NOMO-1 treated with dmso at 0.1 percent for 144 hours (cell line): Measurements from ENCODE around the gene OR9Q2.
"Not testable (repeated sequence)": the region's sequence is repeated elsewhere in the genome, so short reads cannot be mapped to it uniquely, and the experiment has no call there.

Experiments used
- DNase-seq: peaks from one replicate; lab custom pipeline; 2025; ENCODE audit not compliant: unreplicated experiment; lab: John Stamatoyannopoulos, UW

OR9Q2 gene, protein sequence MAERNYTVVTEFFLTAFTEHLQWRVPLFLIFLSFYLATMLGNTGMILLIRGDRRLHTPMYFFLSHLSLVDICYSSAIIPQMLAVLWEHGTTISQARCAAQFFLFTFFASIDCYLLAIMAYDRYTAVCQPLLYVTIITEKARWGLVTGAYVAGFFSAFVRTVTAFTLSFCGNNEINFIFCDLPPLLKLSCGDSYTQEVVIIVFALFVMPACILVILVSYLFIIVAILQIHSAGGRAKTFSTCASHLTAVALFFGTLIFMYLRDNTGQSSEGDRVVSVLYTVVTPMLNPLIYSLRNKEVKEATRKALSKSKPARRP

DNA sequence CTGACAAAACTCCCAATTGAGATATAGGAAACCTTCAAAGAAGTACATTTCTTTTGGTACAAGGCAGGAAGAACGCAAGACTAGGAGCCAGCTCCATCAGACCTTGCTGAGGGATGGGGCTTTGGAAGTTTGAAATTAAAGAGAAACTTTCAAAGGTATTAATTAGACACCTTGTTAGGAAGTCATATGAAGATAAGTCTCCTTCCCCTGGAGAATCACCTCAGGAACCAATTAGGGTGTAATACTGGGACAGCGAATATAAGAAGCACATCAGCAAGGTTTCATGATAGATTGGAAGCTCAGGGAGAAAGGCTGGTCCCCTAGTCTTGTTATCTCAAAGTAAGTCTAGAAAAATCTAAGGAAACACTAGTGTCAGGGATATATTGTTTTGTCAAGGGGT is at the start of gene OR9Q2:
OR9Q2 (plus strand) TSS at position 301 of the 400 bp plus-strand sequence. CDS start 1,421 bp downstream, outside the sequence.
- no peak for DNase-seq

DNA sequence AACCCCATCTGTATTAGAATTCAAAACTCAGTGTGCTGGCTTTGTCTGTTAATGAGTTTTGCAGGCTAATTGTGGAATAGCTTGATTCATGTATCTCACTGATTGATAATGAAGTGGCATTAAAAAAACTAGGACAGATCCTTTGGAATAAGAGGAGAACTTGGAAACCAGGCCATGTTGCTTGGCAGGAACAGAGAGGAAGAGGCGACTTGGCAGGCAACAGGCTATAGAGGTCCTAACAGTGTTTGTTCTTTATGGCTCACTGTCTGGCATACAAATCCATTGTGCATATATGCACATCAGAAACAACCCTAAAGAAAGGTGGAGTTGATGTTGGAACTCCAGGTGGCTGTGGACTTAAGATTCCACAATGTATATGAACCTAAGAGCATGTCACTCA is 46.1 kb upstream of the OR9Q2 start:
- no peak for DNase-seq

DNA sequence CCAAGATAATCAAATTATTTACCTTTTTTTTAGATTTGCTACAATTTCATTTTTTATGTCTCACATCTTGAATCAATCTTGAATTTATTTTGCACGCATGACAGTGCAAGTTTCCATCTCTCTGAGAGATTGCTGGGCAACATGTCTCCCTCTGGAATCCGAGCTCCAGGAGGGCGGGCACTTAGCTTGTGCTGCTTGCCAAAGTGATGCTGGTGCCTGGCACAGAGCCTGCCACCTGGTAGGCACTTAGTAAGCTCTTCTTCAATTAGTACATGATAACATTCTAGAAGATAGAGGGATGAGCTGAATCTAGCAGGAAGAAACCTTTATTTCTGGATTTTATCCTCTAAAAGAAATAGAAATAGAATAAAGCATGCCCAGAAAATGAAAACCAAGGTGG is 36.1 kb upstream of the OR9Q2 start:
- no peak for DNase-seq

DNA sequence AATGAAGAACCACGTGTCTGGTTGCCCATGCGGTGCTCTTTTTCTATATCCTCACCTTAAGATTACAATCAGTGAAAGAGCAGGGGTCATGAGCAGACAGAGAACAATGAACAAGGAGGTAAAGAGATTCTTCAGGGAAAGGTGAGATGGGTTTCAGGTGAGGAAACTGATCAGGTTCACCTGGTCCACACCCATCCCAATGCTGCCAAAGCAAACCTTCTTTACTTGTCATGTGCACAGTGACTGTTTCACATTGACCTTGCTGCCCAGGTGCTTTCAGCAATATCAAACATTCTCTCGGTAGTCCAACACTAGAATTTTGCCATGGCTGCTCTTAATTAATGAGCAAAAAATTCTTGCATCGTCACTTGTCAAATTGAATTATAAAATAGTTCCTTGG is 24.5 kb upstream of the OR9Q2 start:
- DNase-seq = no peak

DNA sequence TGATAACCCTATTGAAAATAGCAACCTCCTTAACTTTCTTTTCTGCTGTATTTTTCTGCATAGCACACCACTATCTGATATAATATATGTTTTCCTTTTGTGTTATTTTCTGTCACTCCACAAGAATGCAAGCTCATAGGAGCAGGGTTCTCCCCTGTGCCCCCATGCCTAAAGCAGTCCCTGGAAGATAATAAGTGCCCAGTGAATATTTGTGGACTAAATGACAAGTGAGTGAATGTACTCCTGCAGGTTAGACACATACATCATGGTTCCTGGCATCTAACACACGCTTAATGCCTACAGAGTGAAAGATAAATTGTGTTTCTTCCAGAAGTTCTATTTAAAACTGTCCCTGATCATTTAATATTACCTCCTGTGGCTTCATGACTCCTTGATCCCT is 23.9 kb upstream of the OR9Q2 start:
- no peak for DNase-seq

DNA sequence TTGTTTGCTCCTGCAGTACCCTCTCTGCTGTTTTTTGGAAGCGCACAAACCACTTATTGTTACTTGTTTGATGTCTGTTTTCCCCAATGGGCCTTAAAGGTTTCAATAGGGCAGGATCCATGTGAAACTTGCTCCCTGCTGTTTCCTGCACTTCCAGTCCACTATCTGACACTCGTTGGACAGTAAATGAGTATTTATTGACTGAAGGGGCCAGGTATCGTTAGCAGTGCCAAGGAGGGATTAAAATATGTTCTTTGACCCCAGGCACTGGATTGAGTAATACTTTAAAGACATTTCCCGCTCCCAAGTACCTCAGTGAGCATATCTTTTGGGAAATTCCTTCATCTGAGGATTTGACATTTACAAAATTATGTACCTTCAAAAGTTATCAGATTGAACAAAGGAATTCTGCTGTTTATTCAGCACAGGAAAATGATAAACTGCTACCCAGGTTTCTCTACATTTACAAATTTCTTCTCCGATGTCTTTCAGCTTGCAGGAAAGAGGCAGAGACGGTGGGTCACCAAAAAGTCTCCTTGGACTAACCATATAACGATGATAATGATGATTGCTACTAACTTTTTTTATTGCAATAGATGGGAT is 23.3 kb upstream of the OR9Q2 start:
- no peak for DNase-seq

DNA sequence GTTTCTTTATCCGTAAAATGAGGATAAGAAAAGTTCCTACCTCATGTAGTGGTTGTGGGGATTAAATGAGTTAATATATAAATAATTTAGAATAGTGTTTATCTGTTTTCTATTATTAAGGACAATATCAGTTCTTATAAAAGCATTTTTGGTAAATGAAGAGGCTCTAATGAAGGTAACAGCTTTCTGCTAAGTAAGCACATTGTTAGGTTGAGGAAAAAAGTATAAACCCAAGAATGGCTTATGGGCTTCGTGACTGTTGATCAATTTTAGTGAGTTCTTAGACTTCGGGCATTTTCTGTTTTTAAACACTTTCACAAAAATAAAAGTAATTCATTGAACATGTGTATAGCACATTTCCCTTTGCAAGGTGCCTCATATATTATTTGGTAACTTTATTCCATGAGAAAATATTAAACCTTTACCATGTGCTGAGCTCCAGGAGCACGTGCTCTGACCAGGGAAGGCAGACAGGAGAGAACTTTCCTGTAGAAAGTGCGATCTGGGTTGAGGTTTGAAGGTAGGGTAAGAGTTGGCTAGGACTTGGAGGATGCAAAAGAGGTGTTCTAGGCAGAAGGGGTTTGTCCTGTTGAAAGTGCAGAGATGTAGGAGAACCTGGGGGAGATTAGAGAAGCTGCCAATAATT is 11.3 kb upstream of the OR9Q2 start:
- no peak for DNase-seq

DNA sequence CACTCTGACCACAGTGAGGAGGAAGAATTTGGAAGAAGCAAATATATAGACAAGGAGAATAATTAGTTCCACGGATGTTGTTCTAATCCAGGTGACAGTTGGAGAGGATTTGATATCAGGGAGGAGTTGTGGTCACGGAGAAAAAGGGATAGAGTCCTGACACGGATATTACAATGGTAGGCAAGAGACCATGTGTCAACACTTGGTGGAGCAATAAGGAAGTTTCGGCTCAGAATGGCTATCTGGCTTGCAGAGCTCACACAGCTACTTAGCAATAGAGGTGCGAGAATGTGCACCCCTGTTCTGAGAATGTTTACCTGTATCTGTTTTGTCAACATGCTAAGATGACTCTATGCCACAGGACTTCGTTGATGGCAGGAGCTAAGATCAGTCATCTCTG is 10.4 kb upstream of the OR9Q2 start:
- no peak for DNase-seq

DNA sequence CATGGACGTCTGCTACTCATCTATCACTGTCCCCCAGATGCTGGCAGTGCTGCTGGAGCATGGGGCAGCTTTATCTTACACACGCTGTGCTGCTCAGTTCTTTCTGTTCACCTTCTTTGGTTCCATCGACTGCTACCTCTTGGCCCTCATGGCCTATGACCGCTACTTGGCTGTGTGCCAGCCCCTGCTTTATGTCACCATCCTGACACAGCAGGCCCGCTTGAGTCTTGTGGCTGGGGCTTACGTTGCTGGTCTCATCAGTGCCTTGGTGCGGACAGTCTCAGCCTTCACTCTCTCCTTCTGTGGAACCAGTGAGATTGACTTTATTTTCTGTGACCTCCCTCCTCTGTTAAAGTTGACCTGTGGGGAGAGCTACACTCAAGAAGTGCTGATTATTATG is 9.2 kb upstream of the OR9Q2 start:
- DNase-seq = no peak

DNA sequence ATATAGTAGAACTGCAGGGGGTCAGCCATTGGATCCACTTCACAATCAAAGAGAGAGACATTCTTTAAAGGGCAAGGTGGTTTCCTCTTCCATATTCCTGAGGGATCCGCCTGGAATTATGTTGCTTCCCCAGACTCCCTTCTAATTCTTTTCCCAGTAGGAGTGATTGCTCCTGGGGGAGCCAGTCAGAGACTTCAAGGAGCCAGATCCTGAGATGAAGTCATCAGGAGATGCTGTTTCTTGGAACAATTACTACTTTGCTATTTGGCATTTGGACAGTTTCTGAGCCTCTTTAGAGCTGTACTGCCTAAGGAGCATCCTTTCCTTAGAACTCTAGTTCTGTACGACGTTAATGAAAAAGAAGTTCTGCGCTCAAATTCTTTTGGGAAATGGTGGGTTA is 1.9 kb upstream of the OR9Q2 start:
- no peak for DNase-seq

DNA sequence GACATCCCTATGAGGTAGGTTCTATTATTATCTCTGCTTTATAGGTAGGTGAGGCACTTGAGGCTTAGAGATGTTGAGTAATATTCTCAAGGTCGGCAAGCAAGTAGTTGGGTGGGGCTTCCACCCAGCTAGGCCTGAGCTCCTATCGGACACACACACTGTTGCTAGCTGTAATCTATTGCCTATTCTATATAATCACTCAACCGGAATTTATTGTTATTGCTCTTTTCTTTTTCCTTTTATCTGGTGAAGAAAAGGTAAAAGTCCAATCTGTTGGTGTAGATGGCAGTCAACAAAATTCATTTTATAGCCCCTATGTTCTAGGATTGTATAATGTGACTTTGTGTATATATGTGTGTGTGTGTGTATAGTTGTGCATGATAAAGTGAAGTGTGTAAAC is 3.4 kb downstream of the OR9Q2 start:
- no peak for DNase-seq

DNA sequence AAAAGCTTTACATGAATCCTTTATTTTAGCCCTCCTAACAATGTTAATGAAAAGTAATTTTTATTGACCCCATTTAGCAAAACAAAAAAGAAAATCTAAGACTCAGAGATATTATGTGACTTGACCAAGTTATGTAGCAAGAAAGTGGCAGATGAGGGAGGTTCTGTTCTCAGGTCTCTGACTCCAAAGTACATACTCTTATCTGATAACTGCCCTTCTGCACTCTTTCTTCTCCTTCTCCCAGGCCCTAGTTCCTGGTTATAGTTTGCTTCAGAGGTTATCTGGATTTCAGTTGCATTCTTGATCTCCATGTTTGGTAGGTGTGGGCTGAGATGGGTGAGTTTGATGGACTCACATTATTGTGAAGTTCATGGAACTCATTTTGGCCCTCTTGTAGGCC is 4.5 kb downstream of the OR9Q2 start:
- DNase-seq = no peak

DNA sequence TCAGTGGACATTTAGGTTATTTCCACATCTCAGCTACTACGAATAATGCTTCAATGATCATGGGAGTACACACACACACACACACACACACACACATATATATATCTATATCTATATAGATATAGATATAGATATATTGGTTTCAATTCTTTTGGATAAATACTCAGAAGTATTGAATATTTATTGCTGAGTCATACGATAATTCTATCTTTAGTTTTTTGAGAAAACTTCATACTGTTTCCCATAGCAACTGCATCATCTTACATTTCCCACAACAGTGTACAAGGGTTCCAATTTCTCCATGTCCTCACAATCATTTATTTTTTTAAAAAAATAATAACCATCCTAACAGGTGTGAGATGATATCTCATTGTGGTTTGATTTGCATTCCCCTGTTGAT is 7.1 kb downstream of the OR9Q2 start:
- DNase-seq = no peak

DNA sequence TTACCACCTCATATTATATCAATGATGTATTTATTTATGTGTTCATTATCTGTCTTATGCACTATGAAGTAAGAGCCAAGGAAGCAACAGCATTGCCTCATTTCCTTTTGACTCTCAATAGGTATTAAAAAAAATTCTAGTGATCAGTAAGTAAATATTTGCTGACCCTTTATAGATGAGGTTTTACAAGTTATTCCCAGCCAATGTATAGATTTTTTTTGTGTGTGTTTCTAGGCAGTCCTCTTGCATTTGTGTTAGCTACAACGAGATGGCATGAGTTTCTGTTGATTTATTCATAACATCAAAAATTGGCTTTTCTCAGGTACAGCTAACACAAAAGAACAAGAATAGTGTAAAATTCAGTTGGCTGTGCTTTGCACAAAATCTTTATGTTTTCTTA is 10.4 kb downstream of the OR9Q2 start:
- no peak for DNase-seq

DNA sequence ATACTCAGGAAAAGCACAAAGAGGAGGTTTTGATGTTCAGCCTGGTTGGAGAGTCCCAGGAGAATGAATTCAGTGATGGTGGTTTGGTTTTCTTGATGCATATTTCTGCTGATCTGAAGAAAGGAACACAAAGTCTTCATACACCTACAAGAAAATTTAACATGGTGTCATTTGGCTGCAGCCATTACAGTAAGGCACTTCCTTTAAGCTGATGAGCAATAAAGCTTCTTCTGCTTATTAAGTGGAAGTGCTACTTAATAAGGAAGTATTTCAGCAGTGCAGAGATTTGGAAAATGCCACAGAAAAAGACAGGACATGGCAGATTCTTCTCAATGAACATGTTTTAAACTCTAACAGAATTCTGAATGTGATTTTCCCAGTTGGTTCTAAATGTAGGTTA is 15.2 kb downstream of the OR9Q2 start, which contains the start of gene OR1S2:
OR1S2 (minus strand) TSS at position 101 of the 400 bp plus-strand sequence; CDS start at position 101, 0 bp downstream.
- no peak for DNase-seq

DNA sequence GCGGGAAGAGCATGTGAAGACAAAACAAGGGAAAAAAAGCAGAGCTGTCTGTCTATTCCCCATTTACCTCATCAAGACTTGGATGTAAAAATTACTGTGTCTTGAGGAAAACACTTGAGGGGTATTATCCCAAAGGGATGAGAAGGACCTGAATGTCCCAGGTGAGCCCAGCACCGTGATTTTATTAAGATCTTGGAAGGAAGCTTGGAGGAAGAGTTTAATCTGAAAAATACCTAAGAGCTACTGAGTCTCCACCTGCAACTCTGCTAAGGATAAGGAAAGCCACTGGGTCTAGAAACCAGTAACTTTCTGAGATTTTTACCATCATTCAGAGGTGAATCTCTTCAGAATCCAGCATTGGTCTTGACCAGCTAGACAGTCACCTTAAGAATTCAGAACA is 23.6 kb downstream of the OR9Q2 start, which contains the start of gene OR1S1:
OR1S1 (plus strand) TSS at position 301 of the 400 bp plus-strand sequence.
- not testable (repeated sequence) for DNase-seq

DNA sequence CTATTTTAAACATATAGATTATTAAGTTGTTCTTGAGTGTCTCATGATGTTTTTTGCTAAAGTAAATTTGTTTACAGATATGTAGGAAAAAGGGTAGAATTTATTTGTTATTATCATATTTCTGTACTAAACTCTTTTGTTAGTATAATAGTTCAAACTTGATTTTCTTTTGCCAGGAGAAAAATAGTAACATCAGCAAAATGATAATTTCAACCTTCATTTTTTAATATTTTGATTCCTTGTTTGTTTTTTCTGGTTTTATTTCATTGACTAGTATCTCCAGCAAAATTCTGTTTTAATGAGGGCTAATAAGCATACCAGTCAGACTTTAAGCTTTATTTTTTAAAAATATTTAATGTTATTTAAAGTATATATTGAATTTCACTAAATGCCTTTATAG is 27.6 kb downstream of the OR9Q2 start:
- DNase-seq = no peak

DNA sequence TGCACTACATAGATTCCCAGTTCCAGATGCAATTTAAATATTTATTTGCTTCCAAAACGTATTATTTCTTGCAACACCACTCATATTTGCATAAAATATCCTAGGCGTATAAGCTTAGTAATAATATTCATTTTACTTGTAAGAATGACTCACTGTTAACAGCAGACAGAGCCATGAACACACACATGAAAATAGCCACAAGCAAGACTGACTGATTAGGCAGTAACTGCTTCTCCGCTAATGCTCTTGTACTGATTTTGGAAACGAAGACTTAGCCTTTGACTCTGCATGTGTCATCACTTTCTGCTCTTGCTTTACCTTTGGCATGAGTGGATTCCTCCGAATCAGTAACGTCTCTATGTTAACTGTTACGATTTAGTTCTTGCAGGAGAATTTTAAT is 33.9 kb downstream of the OR9Q2 start:
- DNase-seq = no peak

DNA sequence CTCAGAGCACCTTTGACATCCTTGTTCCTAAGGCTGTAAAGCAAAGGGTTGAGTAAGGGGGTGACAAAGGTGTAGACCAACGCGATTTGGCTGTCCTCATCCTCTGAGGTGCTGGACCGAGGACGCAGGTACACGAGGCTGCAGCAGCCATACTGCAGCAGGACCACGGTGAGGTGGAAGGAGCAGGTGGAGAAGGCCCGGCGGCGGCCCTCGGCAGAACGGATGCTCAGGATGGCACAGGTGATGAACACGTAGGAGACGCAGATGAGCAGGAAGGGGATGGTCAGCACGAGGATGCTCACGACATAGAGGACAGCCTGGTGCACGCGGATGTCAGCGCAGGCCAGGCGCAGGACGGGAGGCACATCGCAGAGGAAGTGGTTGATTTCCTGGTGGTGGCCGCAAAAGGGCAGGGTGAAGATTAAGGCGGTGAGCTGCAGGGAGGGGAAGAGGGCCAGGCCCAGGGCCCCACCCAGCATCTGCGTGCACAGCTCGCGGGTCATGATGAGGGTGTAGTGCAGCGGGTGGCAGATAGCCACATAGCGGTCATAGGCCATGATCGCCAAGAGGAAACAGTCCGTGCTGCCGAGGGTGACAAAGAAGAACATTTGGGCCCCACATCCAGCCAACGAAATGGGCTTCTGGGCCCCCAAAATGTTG is 39.2 kb downstream of the OR9Q2 start:
- no peak for DNase-seq
